Measurements from ENCODE around the gene ASXL1. TPM values are rescaled to one million over a fixed set of nuclear protein-coding genes. Genes with fewer than 3 reads are reported as not detected.
A peak's percentile ranks its signal among the peaks of the same experiment; 100 is the strongest.

The ASXL1 gene
- total RNA-seq, 1 experiment from 2014 or later = 43.5 TPM

DNA sequence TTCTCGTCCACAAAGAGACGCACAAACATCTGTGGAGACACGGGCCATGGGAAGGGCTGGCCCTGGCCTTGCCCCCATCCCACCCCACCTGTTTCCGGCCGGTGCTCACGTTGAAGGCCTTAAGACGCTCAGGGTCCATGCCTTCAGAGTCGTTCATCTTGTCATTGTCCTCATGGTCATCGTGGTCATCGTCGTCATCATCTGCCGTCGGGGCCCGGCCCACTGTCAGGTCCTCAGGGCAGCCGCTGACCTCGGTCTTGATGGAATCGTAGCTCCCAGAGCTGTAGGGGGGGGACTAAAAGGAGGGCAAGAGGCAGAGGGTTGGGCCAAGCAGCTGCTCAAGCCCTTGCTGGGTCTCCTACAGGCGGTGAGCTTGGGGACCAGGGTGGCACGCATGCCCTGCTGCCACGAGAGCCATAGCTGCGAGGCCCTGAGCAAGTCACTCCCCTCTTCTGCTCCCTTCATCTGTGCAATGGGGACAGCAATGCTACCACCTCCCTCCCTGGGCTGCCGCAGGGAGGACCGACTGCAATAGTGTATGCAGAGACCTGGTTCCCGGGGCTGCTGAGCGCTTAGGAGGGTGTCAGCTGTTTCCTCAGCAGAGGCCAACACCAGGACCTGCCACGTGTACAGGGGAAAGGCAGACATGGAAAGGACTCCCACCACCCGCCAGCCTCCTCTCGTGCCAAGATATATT, 95.5 kb downstream of the ASXL1 start:
- no peak for DNase-seq (ENCODE audit: low read depth)

GRCh38 chr20:32454164-32455145, 96.3 kb downstream of the ASXL1 start:
- DNase-seq (ENCODE audit: low read depth) = no peak

DNA sequence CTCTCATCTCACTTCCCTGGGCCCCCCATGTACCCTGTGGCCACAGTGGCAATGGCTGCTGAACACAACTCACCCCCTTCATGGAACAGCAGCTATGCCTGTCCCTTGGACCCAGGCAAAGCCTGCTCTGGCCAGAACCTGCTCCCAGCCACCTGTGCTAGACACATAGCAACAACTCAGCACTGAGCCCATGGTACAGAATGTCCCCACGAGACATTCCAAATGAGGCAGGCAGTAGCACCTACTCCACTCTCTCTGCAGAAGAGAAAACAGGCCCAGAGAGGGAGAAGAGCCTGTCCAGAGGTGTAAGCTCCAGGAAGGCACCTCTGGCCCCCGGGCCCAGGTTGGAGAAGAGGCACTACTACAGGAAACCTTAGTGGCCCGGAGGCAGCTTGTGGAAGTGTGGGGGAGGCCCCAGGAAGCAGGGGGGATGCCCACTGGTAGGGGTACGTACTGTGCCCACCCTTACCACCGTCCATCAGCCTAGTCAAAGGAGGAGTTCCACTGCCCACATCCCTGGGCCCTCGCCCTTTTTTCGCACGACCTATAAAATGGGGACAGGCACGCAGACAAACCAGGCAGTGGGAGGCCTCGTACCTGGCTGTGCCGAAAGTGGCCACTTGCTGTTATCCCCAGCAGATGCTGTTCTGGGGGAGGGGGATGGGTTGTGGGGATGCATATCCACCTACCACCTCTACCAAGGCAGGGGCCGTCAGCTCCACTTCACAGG, 97.2 kb downstream of the ASXL1 start:
- DNase-seq (ENCODE audit: low read depth) = no peak

DNA sequence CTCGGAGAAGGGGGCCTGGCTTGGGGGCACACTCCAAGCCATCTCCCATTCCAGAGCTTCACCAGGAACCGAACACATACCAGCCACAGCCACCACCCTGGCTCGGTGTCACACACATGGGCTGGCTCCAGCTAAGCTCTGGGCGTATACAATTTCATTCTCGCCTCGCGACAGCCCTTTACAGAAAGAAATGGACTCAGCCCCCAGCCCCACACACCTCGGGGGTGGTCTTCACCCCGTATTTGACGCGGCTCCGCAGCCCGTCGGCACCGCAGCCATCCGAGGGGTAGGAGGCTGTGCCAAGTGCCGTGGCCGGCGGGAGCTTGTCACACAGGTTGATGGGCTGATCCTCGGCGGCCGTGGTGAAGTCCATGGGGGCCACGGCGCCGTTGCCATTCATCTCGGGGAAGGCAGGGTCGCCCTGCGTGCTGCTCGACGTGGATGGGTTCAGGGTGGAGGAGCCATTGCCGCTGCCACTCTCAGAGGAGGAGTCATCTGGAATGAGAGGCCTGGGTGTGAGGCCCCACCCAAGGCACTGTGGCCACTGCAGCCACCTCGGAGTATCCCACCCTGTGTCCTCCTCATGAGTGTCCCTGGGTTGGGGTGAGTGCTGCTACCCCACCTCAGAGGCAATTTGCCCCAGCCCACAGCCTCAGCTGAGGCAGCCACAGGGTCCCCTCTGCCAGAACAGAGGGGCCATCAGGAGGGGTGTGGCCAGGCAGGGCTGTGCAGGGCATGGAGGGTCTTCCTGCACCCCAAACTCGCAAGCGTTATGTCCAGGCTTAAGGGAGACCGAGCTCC, 98.0 kb downstream of the ASXL1 start:
- no peak for DNase-seq (ENCODE audit: low read depth)

GRCh38 chr20:32456869-32457478, 98.8 kb downstream of the ASXL1 start:
- DNase-seq (ENCODE audit: low read depth) = no peak

DNA sequence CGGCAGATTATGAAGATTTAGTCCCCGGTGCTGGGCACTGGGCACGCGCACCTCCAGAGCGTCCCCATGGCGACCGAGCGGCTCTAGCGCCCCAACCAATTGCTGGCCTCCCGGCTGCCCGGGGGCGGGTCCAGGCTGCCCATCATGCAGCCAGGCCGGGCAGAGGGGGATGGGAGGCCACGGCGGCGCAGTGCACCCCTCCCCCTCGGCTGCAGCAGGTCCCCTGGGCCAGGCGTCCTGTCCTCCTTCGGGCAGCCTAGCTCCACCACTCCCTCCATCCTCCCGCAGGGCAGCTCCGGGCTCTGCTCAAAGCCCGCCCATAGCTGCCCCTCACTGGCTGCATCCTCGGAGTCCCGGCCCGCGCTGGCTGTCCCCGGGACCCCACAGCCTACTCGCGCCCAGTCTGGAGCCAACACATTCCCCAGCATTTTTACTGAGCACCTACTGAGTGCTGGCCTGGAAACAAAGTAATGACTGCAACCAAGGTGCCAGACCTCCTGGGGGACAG, 99.4 kb downstream of the ASXL1 start:
- DNase-seq (ENCODE audit: low read depth) = peak; percentile 73

- DNase-seq (ENCODE audit: low read depth) = no peak
These were observed 100.1 kb downstream of the ASXL1 start for GRCh38 chr20:32458061-32458836.

- DNase-seq (ENCODE audit: low read depth) = no peak
These were observed 100.7 kb downstream of the ASXL1 start for GRCh38 chr20:32458837-32459220.

DNA sequence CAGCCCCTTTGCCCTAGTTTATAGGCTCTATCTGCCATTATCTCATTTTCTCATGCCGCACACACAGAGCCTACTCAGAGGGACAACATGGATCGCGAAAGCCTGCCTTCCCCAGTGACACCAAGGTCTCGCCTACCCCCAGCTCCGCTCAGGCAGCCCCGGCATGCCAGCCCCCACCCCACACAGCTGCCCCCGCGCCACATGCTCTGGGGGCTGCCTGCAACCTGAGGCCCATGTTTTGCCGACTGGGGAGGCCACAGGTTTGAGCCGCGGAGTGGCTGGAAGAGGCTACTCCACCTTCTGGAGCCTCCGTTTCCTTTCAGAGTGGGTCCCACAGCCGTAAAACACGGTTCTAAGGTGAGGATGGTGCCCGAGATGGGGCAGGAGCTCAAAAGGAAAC, 102.1 kb downstream of the ASXL1 start:
- DNase-seq (ENCODE audit: low read depth) = no peak

DNA sequence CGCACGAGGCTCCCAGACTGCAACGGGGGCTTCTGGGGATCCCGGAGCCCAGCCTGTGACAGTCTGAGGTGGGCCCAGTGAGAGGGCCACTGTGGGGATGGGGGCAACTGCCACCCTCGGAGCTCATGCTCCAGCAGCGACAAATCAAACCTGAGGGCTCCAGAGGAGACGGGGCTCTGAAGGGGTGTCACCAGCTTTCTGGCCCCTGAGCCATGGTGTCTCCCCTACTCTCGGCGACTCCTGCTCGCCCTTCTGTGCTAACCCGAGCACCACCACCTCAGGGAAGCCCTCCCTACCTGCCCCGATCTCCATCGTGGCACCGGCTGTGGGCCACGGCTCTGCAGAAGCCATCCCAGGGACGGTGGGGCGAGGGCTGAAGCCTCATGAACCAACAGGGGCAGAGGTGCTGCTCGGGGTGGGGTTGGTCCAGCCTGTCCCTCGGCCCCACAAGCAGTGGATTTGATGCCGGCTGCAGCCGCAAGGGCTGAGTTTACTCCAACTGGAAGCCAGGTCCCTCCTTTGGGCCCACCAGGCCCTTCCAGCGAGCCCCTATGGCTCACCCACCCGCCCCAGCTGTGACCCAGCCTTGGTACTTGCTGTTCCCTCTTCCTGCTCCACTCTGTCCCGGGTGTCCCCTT, 102.7 kb downstream of the ASXL1 start:
- DNase-seq (ENCODE audit: low read depth) = no peak

DNA sequence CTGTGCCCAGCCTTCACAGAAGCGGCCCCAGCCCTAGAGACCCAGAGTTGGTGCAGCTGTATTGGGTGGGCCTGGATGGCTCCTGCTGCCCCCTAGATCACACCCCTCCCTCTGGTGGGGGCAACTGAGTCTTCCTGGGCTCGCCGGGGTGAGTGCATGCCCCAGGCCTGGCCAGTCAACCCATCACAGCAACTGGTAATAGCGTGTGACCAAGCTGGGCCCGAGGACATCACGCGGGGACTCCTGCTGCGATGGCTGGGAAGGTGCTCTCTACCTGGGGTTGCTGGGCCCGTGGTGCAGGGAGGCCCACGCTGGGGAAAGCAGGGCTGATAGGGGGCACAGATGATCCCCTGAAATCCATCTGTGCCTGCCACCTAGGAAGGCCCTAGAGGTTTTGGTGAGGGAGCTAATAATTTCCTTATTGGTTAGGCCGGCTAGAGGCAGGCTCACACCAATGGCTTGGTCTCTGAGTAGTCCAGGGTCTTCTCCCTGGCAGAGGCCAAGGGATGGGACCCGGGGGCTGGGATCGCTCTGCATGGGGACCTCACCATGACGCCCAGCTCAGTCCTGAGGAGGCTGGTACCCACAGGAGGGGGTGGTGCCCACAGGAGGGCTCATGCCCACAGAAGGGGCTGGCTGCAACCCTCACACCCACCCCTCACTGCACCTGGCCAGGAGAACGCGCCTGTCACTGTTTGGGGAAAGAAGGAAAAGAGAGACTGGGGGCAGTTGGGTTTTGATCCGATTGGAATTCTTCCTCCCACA, 103.9 kb downstream of the ASXL1 start:
- no peak for DNase-seq (ENCODE audit: low read depth)

DNA sequence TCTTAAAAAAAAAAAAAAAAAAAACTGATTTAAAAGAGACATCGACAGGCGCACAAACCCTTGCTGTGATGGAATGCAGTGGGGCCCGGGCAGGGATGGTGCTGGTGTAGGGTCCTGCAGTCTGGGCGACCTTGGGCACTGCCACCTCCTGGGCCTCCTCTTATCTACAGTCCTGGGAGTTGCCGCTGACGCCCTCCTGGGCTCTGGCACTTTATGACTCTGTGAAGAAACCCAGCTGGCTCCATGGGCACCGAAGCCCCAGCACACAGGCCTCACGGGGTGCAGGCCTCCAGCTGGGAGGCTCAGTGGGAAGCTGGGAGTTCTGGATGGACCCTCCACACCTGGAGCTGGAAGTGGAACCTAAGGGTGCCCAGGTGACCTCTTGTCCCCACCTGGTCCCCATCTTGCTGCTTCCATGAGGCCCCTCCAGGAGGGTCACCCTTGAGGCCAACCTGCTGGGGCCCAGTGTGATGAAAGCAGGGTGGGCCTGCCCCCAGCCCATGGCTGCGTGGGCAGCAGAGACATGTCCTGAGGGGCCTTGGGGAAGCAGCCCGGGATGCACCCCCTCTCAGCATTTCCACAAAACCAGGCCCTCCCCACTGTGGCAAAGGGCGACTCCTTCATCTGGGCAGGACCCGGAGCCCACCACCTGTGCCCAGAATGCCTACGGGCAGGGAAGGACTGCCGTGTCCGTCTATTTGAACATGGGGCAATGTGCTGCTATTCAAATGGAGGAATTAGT, 104.9 kb downstream of the ASXL1 start:
- DNase-seq (ENCODE audit: low read depth) = no peak

DNA sequence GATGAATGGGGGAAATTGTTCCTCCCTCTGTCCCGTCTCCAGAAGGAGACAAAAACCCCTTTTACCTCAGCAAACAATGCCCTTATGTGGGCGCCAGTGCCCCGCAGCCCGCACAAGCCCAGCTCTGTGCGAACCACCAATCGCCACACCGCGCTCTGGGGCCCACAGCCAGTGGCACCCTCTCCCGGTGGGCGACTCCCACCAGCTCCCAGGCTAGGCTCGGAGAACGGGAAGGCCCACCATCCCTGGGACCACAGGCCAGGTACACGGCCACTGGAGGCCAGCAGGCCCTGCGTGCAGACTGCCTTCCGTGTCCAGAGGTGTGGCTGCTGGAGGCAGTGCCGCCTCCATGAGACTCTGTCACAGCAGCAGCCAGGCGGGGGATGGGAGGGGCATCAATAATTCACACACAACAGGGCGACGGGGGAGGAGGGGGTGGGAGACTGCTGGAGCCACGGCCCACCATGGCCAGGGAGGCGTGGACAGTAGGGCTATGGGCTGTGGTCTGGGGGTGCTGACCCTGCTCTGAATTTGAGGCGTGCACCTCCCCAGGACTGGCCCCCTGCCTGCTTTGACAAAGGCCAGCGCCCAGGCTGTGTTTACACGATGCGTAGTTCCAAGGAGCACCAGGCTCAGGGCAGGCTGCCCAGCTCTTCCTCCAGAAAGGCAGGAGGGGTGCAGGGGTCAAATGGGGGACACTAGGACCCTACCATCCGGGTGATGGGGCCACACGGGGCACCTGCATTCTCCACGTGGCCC, 105.7 kb downstream of the ASXL1 start:
- DNase-seq (ENCODE audit: low read depth) = no peak

GRCh38 chr20:32464401-32465091, 106.4 kb downstream of the ASXL1 start:
- no peak for DNase-seq (ENCODE audit: low read depth)

GRCh38 chr20:32465092-32465900, 107.2 kb downstream of the ASXL1 start:
- DNase-seq (ENCODE audit: low read depth) = no peak
